Parathyroid adenoma (tissue), 2 donors: Measurements from ENCODE around the gene RASA3.

Source experiments
- H2AFZ ChIP-seq: fragments of 300-600 bp; sonication (generic); one replicate; pipeline ENCODE4 v1.7.0; 2017; ENCODE audit warnings: antibody characterized with exemption, mild to moderate bottlenecking
- H3K27ac ChIP-seq: fragments of 300-600 bp; sonication (generic); one replicate; pipeline ENCODE4 v1.7.0; 2017
- H3K27me3 ChIP-seq: fragments of 300-600 bp; sonication (generic); one replicate; pipeline ENCODE4 v1.7.0; 2017; ENCODE audit warnings: low read length; ENCODE audit not compliant: control insufficient read depth, insufficient read depth
- H3K36me3 ChIP-seq: fragments of 300-600 bp; sonication (generic); one replicate; pipeline ENCODE4 v1.7.0; 2017; ENCODE audit warnings: low read length; ENCODE audit not compliant: control insufficient read depth, insufficient read depth
- H3K4me1 ChIP-seq: fragments of 300-600 bp; sonication (generic); one replicate; pipeline ENCODE4 v1.7.0; 2017; ENCODE audit warnings: control low read depth
- H3K4me2 ChIP-seq: fragments of 300-600 bp; sonication (generic); one replicate; pipeline ENCODE4 v1.7.0; 2017; ENCODE audit warnings: low read length
- H3K4me3 ChIP-seq: fragments of 300-600 bp; sonication (generic); one replicate; pipeline ENCODE4 v1.7.0; 2017; ENCODE audit warnings: low read depth, low read length
- H3K79me2 ChIP-seq: fragments of 300-600 bp; sonication (generic); one replicate; pipeline ENCODE4 v1.7.0; 2017; ENCODE audit warnings: control low read depth
- H3K9ac ChIP-seq: fragments of 300-600 bp; sonication (generic); one replicate; pipeline ENCODE4 v1.7.0; 2017; ENCODE audit warnings: mild to moderate bottlenecking
- H3K9me3 ChIP-seq: fragments of 300-600 bp; sonication (generic); one replicate; pipeline ENCODE4 v1.7.0; 2017; ENCODE audit warnings: low read length; ENCODE audit not compliant: control insufficient read depth
- TF ChIP-seq, protein P1 (sequence below): fragments of 300-600 bp; sonication (generic); IDR thresholded peaks from one replicate; pipeline ENCODE4 v1.7.0; 2017; ENCODE audit warnings: antibody characterized with exemption, mild to moderate bottlenecking
- donor health status: primary hyperparathyroidism.

RASA3 gene

GRCh38 chr13:114017028-114017630 lies 115.3 kb downstream of the RASA3 start:
- H3K36me3 ChIP-seq, result no peaks in the 10 kb centered on the region
- H3K9ac ChIP-seq, result no peak overlapping the region

GRCh38 chr13:114016321-114017027 lies 115.9 kb downstream of the RASA3 start:
- no peaks in the 10 kb centered on the region for H3K79me2 ChIP-seq
- no peak overlapping the region for H3K27ac ChIP-seq
- TF ChIP-seq, protein P1, sequence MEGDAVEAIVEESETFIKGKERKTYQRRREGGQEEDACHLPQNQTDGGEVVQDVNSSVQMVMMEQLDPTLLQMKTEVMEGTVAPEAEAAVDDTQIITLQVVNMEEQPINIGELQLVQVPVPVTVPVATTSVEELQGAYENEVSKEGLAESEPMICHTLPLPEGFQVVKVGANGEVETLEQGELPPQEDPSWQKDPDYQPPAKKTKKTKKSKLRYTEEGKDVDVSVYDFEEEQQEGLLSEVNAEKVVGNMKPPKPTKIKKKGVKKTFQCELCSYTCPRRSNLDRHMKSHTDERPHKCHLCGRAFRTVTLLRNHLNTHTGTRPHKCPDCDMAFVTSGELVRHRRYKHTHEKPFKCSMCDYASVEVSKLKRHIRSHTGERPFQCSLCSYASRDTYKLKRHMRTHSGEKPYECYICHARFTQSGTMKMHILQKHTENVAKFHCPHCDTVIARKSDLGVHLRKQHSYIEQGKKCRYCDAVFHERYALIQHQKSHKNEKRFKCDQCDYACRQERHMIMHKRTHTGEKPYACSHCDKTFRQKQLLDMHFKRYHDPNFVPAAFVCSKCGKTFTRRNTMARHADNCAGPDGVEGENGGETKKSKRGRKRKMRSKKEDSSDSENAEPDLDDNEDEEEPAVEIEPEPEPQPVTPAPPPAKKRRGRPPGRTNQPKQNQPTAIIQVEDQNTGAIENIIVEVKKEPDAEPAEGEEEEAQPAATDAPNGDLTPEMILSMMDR, result no peak
- H3K36me3 ChIP-seq, result no peaks in the 10 kb centered on the region
- H3K27me3 ChIP-seq, result no peaks in the 10 kb centered on the region
- H3K4me2 ChIP-seq, result no peak overlapping the region
- H3K4me3 ChIP-seq, result no peak overlapping the region
- no peak overlapping the region for H2AFZ ChIP-seq
- no peaks in the 10 kb centered on the region for H3K4me1 ChIP-seq
- no peak overlapping the region for H3K9ac ChIP-seq
- no peaks in the 10 kb centered on the region for H3K9me3 ChIP-seq

More at GRCh38 chr13:114017028-114017630, 115.3 kb downstream of the RASA3 start:
- H3K9me3 ChIP-seq, result no peaks in the 10 kb centered on the region
- no peak overlapping the region for H3K4me2 ChIP-seq
- no peak overlapping the region for H3K27ac ChIP-seq
- no peak overlapping the region for H3K4me3 ChIP-seq
- H3K27me3 ChIP-seq, result no peaks in the 10 kb centered on the region
- H2AFZ ChIP-seq, result no peak overlapping the region
- no peaks in the 10 kb centered on the region for H3K4me1 ChIP-seq
- TF ChIP-seq, protein P1, result no peak
- H3K79me2 ChIP-seq, result no peaks in the 10 kb centered on the region

DNA sequence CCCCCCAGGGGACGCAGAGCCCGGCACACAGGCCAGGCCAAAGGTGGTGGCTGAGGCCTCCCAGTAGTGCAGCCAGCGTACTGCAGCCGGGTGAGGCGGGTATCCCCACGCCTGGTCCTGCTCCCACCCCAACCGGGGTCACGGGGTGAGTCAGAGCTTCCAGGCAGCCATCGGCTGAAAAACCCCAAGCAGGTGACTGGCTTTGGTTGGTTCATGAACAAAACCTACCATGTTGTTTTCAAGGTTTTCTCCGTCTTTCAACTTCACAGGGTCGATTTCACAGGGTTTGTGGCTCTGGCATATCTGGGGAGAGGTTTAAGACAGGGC lies 116.5 kb downstream of the RASA3 start:
- Histone ChIP-seq H3K9me3 (no peaks in the 10 kb centered on the region), H3K4me1 (no peaks in the 10 kb centered on the region), H3K4me3 (no peak overlapping the region), H3K36me3 (no peaks in the 10 kb centered on the region), H2AFZ (no peak overlapping the region), H3K4me2 (no peak overlapping the region), H3K79me2 (no peaks in the 10 kb centered on the region), H3K9ac (no peak overlapping the region), H3K27me3 (no peaks in the 10 kb centered on the region), H3K27ac (no peak overlapping the region)
- TF ChIP-seq, protein P1, result no peak

DNA sequence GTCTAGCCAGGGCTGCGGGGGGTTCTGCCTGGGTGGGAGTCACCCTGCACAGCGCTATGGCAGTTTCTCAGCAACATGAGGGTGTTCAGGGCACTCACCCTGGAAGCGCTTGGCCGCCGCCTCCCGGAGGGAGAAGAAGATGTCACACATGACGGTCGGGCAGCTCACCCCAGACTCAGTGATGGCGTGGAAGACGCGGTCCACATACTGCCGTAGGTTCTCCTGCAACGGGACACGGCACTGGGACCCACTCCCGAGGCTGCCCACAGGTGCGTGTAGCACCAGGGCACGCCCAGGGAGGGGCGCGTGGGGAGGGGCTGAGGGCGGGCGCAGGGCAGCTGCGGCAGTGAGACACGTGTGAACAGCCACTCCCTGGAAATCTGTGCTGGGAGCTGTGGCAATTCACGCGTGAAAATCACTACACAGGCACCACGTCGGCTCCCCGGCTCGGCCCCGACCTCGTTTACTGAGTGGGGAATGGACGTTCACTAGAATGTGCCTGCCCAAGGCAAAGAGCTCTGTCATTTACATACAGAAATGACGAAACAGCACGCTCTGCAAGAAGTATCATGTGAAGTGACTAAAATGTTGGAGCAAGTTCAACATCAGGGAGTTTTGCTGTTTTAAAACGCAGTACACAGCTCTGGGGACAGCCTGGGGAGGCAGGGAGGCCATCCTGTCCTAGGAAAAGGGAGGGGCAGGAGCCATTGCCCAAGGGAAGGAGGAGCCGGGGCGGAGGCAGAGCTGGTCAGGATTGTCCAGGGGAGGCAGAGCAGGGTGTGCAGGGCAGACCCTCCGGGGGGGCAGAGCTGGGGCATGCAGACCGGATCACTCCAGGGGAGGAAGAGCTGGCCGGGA lies 117.1 kb downstream of the RASA3 start:
- Histone ChIP-seq H3K4me2 (no peak overlapping the region), H3K27me3 (no peaks in the 10 kb centered on the region), H3K9ac (no peak overlapping the region), H3K27ac (no peak overlapping the region), H3K36me3 (no peaks in the 10 kb centered on the region), H3K4me1 (no peaks in the 10 kb centered on the region), H3K4me3 (no peak overlapping the region), H3K9me3 (no peaks in the 10 kb centered on the region), H2AFZ (no peak overlapping the region), H3K79me2 (no peaks in the 10 kb centered on the region)
- TF ChIP-seq, protein P1, result no peak
